SK-N-SH treated with all-trans-retinoic acid at 6 μM for 48 hours (cell line): ENCODE measurements around the gene DYNLL1.
A peak's percentile ranks its signal among the peaks of the same experiment; 100 is the strongest.

Source experiments
- ATAC-seq: fragments of 200-7000 bp; cut with Tn5 transposase; 3 replicates; pipeline ENCODE4 v1.9.1; 2020; ENCODE audit warnings: mild to moderate bottlenecking, moderate library complexity
- ARNTL ChIP-seq: fragments of 450-650 bp; formaldehyde crosslinking; IDR thresholded peaks from 2 replicates; pipeline ENCODE4 v1.5.0; 2020; ENCODE audit warnings: low read depth, mild to moderate bottlenecking, moderate library complexity, borderline replicate concordance
- CSDC2 ChIP-seq: fragments of 250-450 bp; sonication (Bioruptor Pico); IDR thresholded peaks from 2 replicates; pipeline ENCODE4 v1.5.0; 2020; ENCODE audit warnings: mild to moderate bottlenecking, moderate library complexity
- ESRRG ChIP-seq: fragments of 250-450 bp; sonication (Bioruptor Pico); IDR thresholded peaks from 2 replicates; pipeline ENCODE4 v1.6.1; 2021; ENCODE audit warnings: mild to moderate bottlenecking
- GLIS3 ChIP-seq: fragments of 250-450 bp; sonication (Bioruptor Pico); IDR thresholded peaks from 2 replicates; pipeline ENCODE4 v1.5.0; 2020; ENCODE audit warnings: mild to moderate bottlenecking, moderate library complexity
- ISL1 ChIP-seq: fragments of 250-450 bp; sonication (Bioruptor Pico); IDR thresholded peaks from 2 replicates; pipeline ENCODE4 v2.1.2; 2022; ENCODE audit warnings: mild to moderate bottlenecking, moderate library complexity
- PATZ1 ChIP-seq: fragments of 250-450 bp; sonication (Bioruptor Pico); IDR thresholded peaks from 2 replicates; pipeline ENCODE4 v1.8.0; 2020; ENCODE audit warnings: mild to moderate bottlenecking, moderate library complexity, borderline replicate concordance
- PPARA ChIP-seq: fragments of 250-450 bp; sonication (Bioruptor Pico); IDR thresholded peaks from 2 replicates; pipeline ENCODE4 v1.5.0; 2020; ENCODE audit warnings: mild to moderate bottlenecking, borderline replicate concordance
- RARB ChIP-seq: fragments of 250-450 bp; sonication (Bioruptor Pico); IDR thresholded peaks from 2 replicates; pipeline ENCODE4 v1.8.0; 2021; ENCODE audit warnings: mild to moderate bottlenecking, moderate library complexity
- SNAI2 ChIP-seq: fragments of 250-450 bp; sonication (Bioruptor Pico); IDR thresholded peaks from 2 replicates; pipeline ENCODE4 v1.5.0; 2020; ENCODE audit warnings: mild to moderate bottlenecking, moderate library complexity
- TCF4 ChIP-seq: fragments of 250-450 bp; sonication (Bioruptor Pico); IDR thresholded peaks from 2 replicates; pipeline ENCODE4 v1.8.0; 2021; ENCODE audit warnings: mild to moderate bottlenecking, moderate library complexity, borderline replicate concordance
- TOX ChIP-seq: fragments of 250-450 bp; sonication (Bioruptor Pico); IDR thresholded peaks from 2 replicates; pipeline ENCODE4 v1.8.0; 2021; ENCODE audit warnings: mild to moderate bottlenecking, moderate library complexity, borderline replicate concordance
- TSHZ2 ChIP-seq: fragments of 250-450 bp; sonication (Bioruptor Pico); IDR thresholded peaks from 2 replicates; pipeline ENCODE4 v1.5.0; 2020; ENCODE audit warnings: mild to moderate bottlenecking, moderate library complexity
- ZC3H10 ChIP-seq: fragments of 250-450 bp; sonication (Bioruptor Pico); IDR thresholded peaks from 2 replicates; pipeline ENCODE4 v1.5.1; 2021; ENCODE audit warnings: mild to moderate bottlenecking, moderate library complexity
- ZFP3 ChIP-seq: fragments of 250-450 bp; sonication (Bioruptor Pico); IDR thresholded peaks from 2 replicates; pipeline ENCODE4 v1.5.0; 2020; ENCODE audit warnings: mild to moderate bottlenecking, moderate library complexity
- ZFP30 ChIP-seq: fragments of 450-650 bp; formaldehyde crosslinking; IDR thresholded peaks from 2 replicates; pipeline ENCODE4 v1.5.0; 2022; ENCODE audit warnings: mild to moderate bottlenecking, moderate library complexity
- ZNF565 ChIP-seq: fragments of 450-650 bp; formaldehyde crosslinking; conservative IDR thresholded peaks from 2 replicates; pipeline ENCODE4 v1.5.0; 2020; ENCODE audit warnings: low read depth, mild to moderate bottlenecking, moderate library complexity
- ZNF70 ChIP-seq: fragments of 450-650 bp; formaldehyde crosslinking; IDR thresholded peaks from 2 replicates; pipeline ENCODE4 v1.5.0; 2020; ENCODE audit warnings: mild to moderate bottlenecking, moderate library complexity
- ZNF8 ChIP-seq: fragments of 450-650 bp; formaldehyde crosslinking; IDR thresholded peaks from 2 replicates; pipeline ENCODE4 v1.5.0; 2020; ENCODE audit warnings: mild to moderate bottlenecking, moderate library complexity
- TF ChIP-seq, protein P1 (sequence below): fragments of 250-450 bp; sonication (Bioruptor Pico); IDR thresholded peaks from 2 replicates; pipeline ENCODE4 v1.5.1; 2021; ENCODE audit warnings: mild to moderate bottlenecking, moderate library complexity
- TF ChIP-seq, protein P2 (sequence below): fragments of 250-450 bp; sonication (Bioruptor Pico); IDR thresholded peaks from 2 replicates; pipeline ENCODE4 v1.5.1; 2020; ENCODE audit warnings: low read depth, mild to moderate bottlenecking, moderate library complexity
- TF ChIP-seq, protein P3 (sequence below): fragments of 250-450 bp; sonication (Bioruptor Pico); IDR thresholded peaks from 2 replicates; pipeline ENCODE4 v1.8.0; 2021; ENCODE audit warnings: low read depth, mild to moderate bottlenecking, moderate library complexity, borderline replicate concordance

The DYNLL1 gene

DNA sequence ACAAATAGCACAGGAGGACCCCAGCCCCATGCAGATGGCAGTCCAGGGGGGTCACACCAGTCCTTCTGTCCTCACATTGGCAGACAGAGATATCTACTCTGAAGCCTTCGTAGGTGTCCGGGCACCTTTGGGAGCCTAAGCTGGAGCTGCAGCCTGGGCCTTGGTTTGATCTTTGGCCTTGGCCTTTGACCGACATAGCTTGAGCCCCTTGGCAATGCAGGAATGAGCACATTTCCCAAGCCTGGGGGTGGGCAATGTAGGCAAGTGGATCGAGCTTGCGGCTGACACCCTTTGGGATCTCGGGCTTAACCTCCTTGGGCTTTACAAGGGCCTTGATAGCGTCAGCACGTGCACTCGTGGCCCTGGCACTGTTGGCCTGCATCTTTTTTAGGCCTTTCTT is 26.7 kb downstream of the DYNLL1 start:
- ATAC-seq = no peak
- TF ChIP-seq ESRRG (CRISPR knock-in tag) = no peak
- no peak for TF ChIP-seq GLIS3 (CRISPR knock-in tag)
- TF ChIP-seq PATZ1 (CRISPR knock-in tag) = no peak
- no peak for TF ChIP-seq ZFP3 (CRISPR knock-in tag)
- TF ChIP-seq ZFP30 (CRISPR knock-in tag) = no peak
- no peak for TF ChIP-seq TSHZ2 (CRISPR knock-in tag)
- TF ChIP-seq ZC3H10 (CRISPR knock-in tag) = no peak
- no peak for TF ChIP-seq SNAI2 (CRISPR knock-in tag)
- TF ChIP-seq ISL1 (CRISPR knock-in tag) = no peak
- TF ChIP-seq ZNF565 (CRISPR knock-in tag) = no peak
- no peak for TF ChIP-seq ARNTL (CRISPR knock-in tag)
- no peak for TF ChIP-seq CSDC2
- TF ChIP-seq PPARA (CRISPR knock-in tag) = no peak
- TF ChIP-seq, protein P1, sequence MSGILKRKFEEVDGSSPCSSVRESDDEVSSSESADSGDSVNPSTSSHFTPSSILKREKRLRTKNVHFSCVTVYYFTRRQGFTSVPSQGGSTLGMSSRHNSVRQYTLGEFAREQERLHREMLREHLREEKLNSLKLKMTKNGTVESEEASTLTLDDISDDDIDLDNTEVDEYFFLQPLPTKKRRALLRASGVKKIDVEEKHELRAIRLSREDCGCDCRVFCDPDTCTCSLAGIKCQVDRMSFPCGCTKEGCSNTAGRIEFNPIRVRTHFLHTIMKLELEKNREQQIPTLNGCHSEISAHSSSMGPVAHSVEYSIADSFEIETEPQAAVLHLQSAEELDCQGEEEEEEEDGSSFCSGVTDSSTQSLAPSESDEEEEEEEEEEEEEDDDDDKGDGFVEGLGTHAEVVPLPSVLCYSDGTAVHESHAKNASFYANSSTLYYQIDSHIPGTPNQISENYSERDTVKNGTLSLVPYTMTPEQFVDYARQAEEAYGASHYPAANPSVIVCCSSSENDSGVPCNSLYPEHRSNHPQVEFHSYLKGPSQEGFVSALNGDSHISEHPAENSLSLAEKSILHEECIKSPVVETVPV (CRISPR knock-in tag) = no peak
- no peak for TF ChIP-seq ZNF8
- no peak for TF ChIP-seq ZNF70 (CRISPR knock-in tag)
- no peak for TF ChIP-seq RARB (CRISPR knock-in tag)
- TF ChIP-seq, protein P2, sequence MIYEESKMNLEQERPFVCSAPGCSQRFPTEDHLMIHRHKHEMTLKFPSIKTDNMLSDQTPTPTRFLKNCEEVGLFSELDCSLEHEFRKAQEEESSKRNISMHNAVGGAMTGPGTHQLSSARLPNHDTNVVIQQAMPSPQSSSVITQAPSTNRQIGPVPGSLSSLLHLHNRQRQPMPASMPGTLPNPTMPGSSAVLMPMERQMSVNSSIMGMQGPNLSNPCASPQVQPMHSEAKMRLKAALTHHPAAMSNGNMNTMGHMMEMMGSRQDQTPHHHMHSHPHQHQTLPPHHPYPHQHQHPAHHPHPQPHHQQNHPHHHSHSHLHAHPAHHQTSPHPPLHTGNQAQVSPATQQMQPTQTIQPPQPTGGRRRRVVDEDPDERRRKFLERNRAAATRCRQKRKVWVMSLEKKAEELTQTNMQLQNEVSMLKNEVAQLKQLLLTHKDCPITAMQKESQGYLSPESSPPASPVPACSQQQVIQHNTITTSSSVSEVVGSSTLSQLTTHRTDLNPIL (CRISPR knock-in tag) = no peak
- TF ChIP-seq, protein P3, sequence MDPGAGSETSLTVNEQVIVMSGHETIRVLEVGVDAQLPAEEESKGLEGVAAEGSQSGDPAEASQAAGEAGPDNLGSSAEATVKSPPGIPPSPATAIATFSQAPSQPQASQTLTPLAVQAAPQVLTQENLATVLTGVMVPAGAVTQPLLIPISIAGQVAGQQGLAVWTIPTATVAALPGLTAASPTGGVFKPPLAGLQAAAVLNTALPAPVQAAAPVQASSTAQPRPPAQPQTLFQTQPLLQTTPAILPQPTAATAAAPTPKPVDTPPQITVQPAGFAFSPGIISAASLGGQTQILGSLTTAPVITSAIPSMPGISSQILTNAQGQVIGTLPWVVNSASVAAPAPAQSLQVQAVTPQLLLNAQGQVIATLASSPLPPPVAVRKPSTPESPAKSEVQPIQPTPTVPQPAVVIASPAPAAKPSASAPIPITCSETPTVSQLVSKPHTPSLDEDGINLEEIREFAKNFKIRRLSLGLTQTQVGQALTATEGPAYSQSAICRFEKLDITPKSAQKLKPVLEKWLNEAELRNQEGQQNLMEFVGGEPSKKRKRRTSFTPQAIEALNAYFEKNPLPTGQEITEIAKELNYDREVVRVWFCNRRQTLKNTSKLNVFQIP (CRISPR knock-in tag) = no peak
- TF ChIP-seq TCF4 = no peak

DNA sequence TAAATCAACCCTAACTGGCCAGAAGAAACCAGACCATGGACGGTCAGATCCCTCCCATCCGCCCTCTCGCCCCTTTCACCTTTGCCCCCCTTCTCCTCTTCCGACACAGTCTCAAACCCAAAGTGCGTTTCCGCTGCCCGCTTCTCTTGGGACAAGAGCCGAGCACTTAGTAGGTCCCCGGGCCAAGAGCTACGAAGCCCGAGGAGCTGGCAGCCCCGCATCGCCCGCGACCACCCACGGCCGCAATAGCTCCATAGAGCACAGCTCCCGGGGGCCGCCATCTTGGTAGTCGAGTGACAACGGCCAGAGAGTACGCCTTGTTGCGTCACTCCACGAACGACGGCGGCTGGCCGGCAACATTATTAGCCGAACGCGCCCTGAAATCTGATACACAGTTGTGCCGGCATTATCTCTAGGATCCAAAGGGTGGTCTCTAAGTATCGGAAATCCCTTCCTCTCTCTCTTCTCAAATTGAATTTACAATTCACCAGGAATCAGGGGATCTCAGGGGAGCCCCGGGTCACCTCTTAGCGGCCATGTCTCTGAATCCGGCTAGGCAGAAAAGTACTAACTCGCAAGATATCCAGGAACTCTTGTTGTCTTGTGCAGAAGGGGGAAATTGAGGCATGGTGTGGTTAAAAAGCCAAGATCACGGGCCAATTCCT is 33.1 kb downstream of the DYNLL1 start, which contains the start of gene COQ5:
Gene COQ5, minus strand, starts transcription at position 298 of the 665 bp plus-strand sequence. Its CDS starts 17 bp downstream, at position 281.
- TF ChIP-seq, protein P2 (CRISPR knock-in tag) = no peak
- TF ChIP-seq CSDC2 = 0 out of 2 replicates have a peak, but pooled peaks have one; percentile 51
- no peak for TF ChIP-seq ZC3H10 (CRISPR knock-in tag)
- TF ChIP-seq ZNF565 (CRISPR knock-in tag) = no peak
- peak; percentile 54; the same call in 1 of the 2 replicates for TF ChIP-seq ZFP3 (CRISPR knock-in tag)
- TF ChIP-seq TOX (CRISPR knock-in tag) = no peak
- peak; percentile 4; the same call in 1 of the 2 replicates for TF ChIP-seq ZNF8
- peak; percentile 67; the same call in 1 of the 2 replicates for TF ChIP-seq TSHZ2 (CRISPR knock-in tag)
- TF ChIP-seq SNAI2 (CRISPR knock-in tag) = no peak
- TF ChIP-seq ISL1 (CRISPR knock-in tag) = no peak
- peak; percentile 98 for ATAC-seq
